Measurements from ENCODE around the gene HMOX2.

Gene HMOX2

DNA sequence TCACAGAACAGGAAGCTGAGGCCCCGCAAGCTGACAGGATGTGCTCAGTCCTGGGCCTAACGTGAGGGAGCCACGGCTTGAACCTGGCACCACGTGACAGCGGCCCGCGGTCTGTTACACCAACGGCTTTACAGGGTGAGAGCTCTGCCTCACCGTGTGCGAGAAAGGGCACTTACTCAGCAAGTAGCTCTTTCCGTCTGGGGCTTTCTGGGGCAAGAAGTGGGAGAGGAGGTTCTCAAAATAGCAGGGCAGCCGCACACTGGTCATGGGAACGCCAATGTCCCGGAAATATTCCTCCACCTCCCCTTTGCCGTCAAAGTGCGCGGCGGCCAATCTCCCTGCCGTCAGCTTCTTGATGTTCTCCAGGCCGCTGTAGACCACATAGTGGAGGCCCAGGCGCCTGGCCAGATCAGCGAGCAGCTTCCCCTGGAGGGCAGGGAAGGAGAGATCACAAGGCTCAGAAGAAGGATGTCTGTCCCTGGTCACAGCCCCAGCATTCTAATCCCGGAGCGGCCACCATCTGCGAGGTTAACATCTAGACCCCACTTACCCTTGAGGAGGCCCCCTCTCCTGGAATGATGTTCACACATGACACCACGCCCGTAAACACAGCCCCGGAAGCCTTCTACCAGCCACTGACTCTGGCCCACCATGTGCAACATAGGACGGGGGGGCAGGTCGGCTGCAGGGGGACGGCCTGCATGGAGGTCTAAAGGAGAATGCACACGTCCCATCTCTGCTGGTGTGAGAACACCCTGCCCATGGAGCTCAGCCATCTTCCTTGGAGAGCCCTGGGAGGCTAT lies 10.0 kb upstream of the HMOX2 start:
- peak; percentile 70 for DNase-seq (ENCODE audit: low spot score)

- DNase-seq (ENCODE audit: low spot score), result no peak
Measured at GRCh38 chr16:4467916-4468315, 8.3 kb upstream of the HMOX2 start.

DNA sequence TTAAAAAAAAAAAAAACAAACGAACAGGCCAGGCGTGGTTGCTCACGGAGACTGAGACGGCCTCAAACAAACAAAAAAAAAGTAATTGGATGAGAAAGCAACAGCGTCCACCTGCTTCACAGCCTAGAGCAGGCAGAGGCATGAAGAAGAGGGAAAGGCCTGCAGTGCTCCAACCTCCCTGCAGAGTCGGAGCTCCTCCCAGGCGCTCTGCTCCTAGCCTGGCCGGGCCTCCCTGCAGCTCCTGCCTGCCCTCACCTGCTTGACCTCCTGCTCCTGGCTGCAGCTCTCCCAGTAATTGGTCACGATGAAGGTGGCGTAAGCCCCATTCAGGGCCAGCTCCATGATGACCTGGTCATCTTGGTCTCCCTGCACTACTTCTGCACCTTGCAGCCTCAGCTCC lies 7.2 kb upstream of the HMOX2 start:
- DNase-seq (ENCODE audit: low spot score), result no peak

- no peak for DNase-seq (ENCODE audit: low spot score)
Measured at GRCh38 chr16:4471869-4472268, 4.3 kb upstream of the HMOX2 start.

- no peak for DNase-seq (ENCODE audit: low spot score)
Measured at GRCh38 chr16:4472880-4473279, 3.3 kb upstream of the HMOX2 start.

DNA sequence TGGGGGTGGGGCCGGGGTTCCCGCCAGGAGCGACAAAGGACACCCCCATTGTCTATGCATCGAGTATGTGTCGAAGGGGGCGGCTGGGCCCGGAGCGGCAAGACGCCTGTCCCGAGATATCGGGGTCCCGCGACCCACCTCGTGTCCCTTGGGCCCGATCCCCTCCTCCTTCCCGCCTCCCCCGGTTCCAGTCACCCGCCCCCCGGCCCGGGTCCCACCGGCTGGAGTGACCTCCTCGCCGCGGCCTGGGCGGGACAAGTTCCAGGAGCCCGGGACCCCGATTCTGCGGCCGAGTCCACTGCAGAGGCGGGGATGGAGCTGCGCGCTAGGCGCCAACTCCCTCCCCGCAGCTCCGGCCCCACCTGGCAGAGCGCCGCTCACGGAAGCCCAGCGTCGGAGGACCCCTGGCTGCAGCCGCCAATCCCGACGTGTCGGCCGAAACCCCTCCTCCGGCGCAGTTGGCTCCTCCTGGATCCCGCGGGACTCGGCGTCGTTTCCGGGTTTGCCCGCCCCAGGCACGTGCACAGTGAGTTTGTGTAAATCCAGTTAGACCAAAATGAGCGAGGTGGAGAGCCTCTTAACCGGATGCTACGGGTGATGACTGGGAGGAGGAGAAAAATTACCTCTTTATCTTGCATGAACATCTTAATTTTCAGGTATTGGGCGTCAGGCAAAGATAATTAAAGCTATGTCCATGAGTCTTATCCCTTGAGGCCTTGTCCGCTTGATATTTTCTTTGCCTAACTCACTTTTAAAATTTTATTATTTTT lies 1.8 kb upstream of the HMOX2 start, which contains the start of gene NMRAL1:
Gene NMRAL1, minus strand, starts transcription at position 434 of the 770 bp plus-strand sequence. CDS start 493 bp downstream, outside the sequence.
- peak; percentile 78 for DNase-seq (ENCODE audit: low spot score)

DNA sequence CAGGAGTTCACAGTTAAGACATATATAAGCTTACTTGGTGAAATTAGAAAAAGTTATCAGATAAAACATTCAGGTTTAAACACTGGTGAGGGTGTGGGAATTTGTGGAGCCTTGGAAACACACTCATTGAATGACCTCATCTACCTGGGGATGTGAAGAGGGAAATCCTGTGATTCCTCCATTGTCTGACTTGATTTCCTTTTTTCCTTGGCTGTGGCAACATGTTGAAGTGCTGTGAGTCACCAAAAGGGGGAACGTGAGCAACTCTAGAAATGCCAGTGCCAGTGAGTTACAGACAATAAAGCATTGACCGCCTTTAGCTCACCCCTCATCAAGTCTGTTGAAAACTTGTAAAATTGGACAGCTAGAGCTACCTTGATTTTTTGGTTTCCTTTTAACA lies 1.8 kb downstream of the HMOX2 start:
- no peak for DNase-seq (ENCODE audit: low spot score)

- no peak for DNase-seq (ENCODE audit: low spot score)
Measured at GRCh38 chr16:4481526-4481925, 5.3 kb downstream of the HMOX2 start.

DNA sequence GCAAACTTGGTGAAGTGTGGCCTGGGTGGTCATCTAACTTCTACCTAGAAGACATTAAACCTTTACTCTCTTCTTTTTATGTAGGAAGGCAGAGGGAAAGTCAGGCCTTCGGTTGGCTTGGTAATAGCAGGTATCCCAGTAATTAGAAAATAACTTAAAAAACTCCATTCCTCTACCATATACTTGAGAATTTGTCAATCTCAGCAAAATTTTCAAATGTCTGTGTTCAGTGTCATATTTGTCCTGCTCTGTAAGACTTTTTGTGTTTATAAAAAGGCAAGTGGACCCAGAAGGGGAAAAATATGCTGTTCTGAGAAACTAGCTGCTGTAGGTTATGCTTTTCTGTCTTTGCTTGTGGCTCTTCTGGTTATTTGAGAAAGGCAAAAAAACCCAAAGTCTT lies 5.8 kb downstream of the HMOX2 start:
- DNase-seq (ENCODE audit: low spot score), result no peak

DNA sequence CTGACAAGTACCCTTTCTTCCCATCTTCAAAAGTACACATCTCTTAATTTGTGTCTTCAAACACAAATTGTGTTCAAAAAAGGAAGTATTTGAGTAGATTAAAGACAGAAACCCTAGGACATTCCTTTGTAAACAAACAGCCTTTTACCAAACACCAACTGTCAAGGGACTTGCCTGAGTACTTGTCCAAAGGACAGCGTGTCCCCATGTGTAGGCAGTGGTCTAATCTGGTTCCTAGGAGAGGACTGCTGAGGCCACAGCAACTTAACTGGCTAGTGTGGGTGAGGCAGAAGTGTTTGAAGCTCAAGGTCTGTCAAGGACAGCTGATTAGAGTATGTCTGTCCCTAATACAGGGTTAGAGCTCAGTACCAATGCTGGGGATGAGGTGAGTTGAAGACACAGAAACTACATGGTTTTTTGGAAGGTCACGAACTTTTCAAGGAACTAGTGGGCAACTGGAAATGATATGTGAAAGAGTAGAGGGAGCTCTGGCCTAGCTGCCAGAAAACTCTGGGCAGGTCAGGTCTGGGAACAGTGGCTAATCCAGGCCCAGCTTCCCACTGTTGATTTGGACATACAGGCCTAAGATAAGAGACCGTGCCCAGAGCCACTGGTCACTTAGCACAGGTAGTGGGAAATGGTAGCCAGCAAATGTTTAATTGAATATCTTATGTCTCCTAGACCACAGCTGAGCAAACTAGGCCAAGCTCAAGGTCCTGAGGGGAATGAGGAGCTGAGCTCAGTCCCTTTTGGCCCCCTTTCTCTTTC lies 10.1 kb downstream of the HMOX2 start:
- DNase-seq (ENCODE audit: low spot score), result no peak

GRCh38 chr16:4487955-4488498 lies 11.8 kb downstream of the HMOX2 start:
- DNase-seq (ENCODE audit: low spot score), result no peak

DNA sequence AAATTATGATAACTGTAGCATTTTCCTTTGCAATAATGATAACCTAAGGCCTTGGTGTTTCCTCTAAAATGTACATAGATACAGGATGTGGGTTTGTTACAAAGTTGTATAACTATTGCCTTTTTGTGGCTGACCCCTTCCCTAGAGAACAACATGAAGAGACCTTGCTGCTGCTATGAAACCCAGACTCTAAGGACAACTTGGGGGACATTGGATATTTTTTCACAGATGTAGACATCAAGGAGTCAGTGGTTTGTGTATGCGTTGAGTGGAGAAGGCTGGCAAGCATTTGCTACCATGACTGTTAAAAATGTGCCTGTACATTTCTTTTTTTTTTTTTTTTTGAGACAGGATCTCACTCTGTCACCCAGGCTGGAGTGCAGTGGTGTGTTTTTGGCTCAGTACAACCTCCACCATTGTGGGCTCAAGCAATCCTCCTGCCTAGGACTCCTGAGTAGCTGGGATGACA lies 12.3 kb downstream of the HMOX2 start:
- no peak for DNase-seq (ENCODE audit: low spot score)

- DNase-seq (ENCODE audit: low spot score), result peak; percentile 75
Measured at GRCh38 chr16:4489030-4489429, 12.8 kb downstream of the HMOX2 start.

DNA sequence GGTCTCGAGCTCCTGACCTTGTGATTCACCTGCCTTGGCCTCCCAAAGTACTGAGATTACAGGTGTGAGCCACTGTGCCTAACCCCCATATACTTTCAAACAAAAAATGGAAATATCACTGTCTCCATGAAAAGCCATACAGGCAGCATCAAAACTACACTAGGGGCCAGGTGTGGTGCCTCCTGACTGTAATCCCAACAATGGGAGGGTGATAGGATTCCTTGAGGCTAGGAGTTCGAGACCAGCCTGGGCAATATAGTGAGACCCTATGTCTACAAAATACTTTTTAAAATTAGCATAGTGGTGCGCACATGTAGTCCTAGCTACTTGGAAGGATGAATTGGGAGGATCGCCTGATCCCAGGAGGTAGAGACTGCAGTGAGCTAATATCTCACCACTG lies 15.7 kb downstream of the HMOX2 start:
- DNase-seq (ENCODE audit: low spot score), result no peak

DNA sequence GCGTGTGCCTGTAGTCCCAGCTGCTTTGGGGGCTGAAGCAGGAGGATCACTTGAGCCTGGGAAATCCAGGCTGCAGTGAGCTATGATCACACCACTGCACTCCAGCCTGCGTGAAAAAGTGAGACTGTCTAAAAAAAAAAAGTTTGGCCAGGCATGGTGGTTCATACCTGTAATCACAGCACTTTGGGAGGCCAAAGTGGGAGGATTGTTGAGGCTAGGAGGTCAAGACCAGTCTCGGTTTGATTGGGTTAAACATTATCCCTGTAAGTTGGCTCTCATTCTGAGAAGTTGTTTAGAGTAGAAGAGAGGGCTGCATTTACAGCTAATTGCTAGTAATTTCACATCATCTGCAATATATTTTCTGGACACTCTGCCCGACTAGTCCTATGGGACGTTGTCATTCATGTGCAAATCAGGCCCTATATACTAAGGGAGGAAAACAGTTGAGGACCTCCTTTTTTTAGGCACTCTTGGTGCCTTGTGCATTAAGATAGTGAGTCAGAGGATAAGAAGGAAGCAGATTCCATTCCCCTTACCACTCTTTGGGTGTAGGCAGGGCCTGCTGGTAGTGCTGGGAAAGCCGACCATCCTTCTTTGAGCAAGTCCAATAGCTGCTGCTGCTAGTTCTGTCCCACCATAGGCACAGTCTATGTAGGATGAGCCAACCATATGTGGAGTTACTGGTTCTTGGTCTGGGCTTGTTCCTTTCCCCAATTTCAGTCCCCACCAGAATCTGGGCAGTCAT lies 18.7 kb downstream of the HMOX2 start:
- DNase-seq (ENCODE audit: low spot score), result peak; percentile 60

- DNase-seq (ENCODE audit: low spot score), result no peak
Measured at GRCh38 chr16:4495766-4496165, 19.6 kb downstream of the HMOX2 start.

DNA sequence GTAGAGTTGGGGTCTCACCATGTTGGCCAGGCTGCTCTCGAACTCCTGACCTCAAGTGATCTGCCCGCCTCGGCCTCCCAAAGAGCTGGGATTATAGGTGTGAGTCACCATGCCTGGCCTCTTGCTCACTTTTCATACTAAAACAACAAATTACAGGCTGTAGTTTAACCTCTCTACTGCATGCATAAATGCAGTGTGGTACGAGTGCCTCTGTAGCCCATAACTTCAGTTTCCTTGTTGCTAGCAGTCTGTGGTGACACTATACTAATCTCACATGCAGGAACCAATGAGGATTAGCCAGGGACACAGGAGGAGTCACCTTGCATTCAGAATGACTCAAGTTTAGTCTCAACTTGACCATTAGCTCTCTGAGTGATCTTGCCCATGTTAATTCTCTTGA lies 20.1 kb downstream of the HMOX2 start:
- no peak for DNase-seq (ENCODE audit: low spot score)

DNA sequence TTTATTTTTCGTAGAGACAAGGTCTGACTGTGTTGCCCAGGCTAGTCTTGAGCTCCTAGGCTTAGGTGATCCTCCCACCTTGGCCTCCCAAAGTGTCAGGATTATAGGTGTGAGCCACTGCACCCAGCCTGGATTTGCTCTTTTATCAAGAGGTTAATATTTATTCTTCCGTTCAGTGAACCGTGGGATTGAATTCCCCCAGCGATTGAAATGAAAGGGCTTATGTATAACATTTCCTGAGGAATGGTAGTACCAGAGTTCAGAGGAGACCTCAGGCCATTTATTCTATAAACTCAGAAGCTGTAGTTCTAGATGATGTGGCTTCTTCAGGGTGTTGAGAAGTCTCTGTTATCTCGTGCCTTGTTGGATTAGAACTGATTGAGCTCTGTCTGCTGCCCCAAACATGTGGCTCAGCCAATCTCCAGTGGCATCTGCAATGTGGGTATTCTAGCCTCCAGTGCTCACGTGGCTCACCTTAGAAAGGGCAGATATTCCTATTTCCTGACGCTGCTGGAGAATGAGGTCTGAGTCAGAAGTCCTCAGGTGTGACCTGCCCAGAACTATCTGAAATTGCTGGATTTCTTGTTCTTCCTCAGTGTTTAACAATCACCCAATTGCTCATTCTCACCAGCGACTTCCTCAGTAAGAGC lies 22.5 kb downstream of the HMOX2 start:
- DNase-seq (ENCODE audit: low spot score), result no peak

GRCh38 chr16:4499196-4499555 lies 23.0 kb downstream of the HMOX2 start:
- no peak for DNase-seq (ENCODE audit: low spot score)

DNA sequence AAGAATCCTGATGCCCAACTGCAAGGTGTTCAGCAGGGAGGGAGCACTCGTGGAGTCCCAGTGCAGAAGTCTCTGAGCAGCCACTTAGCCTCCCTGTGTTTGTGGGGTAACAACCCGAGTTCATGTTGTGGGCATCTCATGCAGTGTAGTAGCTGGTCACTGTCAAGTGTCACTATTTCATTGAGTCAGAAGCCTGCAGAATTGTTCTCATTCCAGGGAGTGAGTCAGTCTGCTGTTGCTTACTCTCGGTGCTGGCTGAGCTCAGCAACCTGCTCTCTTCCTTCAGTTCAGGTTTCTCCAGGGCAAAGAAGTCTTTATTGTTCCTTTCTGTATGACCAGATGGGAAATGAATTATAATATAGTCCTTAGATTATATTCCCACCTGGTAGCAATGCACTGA lies 24.1 kb downstream of the HMOX2 start:
- peak; percentile 93 for DNase-seq (ENCODE audit: low spot score)

DNA sequence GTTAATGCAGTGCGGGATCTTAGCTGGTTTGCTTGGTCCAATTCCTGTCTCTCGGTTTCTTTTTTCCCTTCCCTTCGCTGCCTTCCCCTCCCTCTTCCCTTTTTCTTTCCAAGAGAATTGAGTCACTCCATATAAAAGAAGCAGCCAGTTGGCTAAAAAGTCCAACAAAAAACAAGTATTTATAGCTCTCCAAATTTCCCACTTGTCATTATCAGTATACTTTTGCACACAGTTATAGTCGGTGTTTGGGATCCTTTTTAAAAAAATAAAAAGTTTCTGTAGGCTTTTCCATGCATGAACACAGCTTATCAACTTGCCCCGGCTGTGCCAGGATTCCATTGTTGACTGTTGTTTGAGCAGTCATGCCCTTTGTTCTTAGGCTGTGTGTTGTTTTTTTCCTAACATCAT lies 24.9 kb downstream of the HMOX2 start:
- DNase-seq (ENCODE audit: low spot score), result no peak

Data from hepatic stellate cell (primary cell).